ENCODE measurements around the gene QKI. TPM values are rescaled to one million over a fixed set of nuclear protein-coding genes. Genes with fewer than 3 reads are reported as not detected.

The QKI gene
- total and polyA plus RNA-seq, 8 donors, result 8.0 to 261 (median 32.2) TPM

DNA sequence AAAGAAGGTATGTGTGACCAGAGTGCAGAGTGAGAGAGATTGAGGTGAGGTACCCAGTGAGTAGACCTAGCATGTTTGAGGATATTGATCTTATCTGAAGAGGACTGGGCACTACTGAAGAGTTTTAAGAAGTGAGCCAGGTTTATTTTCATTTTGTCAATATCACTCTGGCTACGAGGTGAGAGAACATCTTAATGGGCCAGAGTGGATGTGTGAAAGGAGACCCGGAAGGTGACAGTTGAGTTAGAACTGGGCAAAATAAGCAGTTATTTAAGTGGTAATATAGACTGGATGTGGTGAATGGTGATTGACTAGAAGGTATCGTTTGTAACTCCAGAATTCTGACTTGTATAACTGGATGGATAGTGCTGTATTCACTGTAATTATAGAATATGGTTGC, 134.1 kb downstream of the QKI start:
- TF ChIP-seq POLR2A (IDR thresholded peaks at IDR 0.05) (no peak), POLR2AphosphoS5 (IDR thresholded peaks at IDR 0.05) (no peak), EP300 (IDR thresholded peaks at IDR 0.05) (no peak)
- TF ChIP-seq, protein P1, sequence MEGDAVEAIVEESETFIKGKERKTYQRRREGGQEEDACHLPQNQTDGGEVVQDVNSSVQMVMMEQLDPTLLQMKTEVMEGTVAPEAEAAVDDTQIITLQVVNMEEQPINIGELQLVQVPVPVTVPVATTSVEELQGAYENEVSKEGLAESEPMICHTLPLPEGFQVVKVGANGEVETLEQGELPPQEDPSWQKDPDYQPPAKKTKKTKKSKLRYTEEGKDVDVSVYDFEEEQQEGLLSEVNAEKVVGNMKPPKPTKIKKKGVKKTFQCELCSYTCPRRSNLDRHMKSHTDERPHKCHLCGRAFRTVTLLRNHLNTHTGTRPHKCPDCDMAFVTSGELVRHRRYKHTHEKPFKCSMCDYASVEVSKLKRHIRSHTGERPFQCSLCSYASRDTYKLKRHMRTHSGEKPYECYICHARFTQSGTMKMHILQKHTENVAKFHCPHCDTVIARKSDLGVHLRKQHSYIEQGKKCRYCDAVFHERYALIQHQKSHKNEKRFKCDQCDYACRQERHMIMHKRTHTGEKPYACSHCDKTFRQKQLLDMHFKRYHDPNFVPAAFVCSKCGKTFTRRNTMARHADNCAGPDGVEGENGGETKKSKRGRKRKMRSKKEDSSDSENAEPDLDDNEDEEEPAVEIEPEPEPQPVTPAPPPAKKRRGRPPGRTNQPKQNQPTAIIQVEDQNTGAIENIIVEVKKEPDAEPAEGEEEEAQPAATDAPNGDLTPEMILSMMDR (IDR thresholded peaks at IDR 0.05), result no peak
- Histone ChIP-seq H3K36me3 (peaks cover 0 to 3% (median 0%) of the 10 kb centered on the region in 4 donors), H3K27me3 (no peaks in the 10 kb centered on the region), H3K9me3 (no peaks in the 10 kb centered on the region), H3K4me3 (no peak overlapping the region), H3K4me1 (peaks cover 0 to 28% (median 7%) of the 10 kb centered on the region in 4 donors), H3K27ac (no peak overlapping the region)
- 80 to 100% (median 95%) methylated on average over 3 of the region's 3 CpGs for WGBS, 5 donors
- intact Hi-C loops (cut with DNase I; ENCODE audit: low total_unique reads), result no loop called here
- DNase-seq, result no peak

DNA sequence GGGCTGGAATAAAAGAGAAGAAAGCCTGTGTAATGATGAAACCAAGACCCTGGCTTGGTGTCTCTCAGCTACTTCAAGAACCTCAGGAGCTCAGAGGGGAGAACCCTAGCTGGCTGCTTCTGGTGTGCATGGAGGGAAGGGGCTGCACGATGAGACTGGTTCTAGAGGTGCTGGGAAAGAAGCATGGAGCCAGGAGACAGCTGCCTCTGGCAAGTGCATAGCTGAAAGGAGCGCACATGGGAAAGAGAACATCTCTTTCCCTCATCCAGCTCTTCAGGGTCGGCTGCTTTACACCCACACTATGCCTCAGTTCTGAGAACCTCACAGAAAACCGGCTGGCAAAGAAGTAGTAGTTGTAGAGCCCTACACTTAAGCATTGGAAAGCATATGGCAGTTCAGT, 139.5 kb downstream of the QKI start:
- 87 to 95% (median 87%) methylated on average over 4 of the region's 4 CpGs for WGBS, 5 donors
- H3K4me3 ChIP-seq, result no peak overlapping the region

DNA sequence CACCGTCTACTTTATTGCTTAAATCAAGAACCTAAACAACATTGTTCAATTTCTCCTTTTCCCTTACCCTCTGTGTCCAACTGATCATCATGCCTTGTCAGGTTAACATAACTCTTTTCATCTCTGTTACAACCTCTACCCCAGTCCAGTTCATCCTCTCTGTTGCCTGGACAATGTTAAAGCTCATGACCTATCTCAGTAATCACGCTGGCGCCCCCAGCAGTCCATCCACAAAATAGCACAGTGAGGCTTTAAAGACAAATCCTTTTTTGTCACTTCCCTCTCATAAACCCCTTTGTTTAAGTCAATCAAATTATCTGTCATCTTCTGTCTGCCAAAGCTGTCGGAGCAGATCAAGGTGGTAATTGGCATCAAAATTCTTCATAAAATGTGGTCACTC, 140.1 kb downstream of the QKI start:
- no peak for TF ChIP-seq EP300 (IDR thresholded peaks at IDR 0.05)
- no peak for TF ChIP-seq POLR2A (IDR thresholded peaks at IDR 0.05)
- TF ChIP-seq POLR2AphosphoS5 (IDR thresholded peaks at IDR 0.05), result no peak
- TF ChIP-seq, protein P1 (IDR thresholded peaks at IDR 0.05), result peak in 5 of 7 experiments; percentile 18 to 41 (median 26)
- peak; percentile 33 to 59 for DNase-seq
- Histone ChIP-seq H3K27ac (no peak overlapping the region), H3K4me1 (no peaks in the 10 kb centered on the region), H3K4me3 (no peak overlapping the region), H3K27me3 (no peaks in the 10 kb centered on the region), H3K36me3 (peaks cover 0 to 14% (median 9%) of the 10 kb centered on the region in 4 donors), H3K9me3 (no peaks in the 10 kb centered on the region)
- intact Hi-C loops (cut with DNase I; ENCODE audit: low total_unique reads), result no loop called here
- 76 to 86% (median 83%) methylated on average over 4 of the region's 4 CpGs for WGBS, 5 donors

More for the DNA sequence above, 139.5 kb downstream of the QKI start:
- H3K36me3 ChIP-seq, result peaks cover 0 to 14% (median 9%) of the 10 kb centered on the region in 4 donors
- intact Hi-C loops (cut with DNase I; ENCODE audit: low total_unique reads), result no loop called here
- H3K9me3 ChIP-seq, result no peaks in the 10 kb centered on the region
- H3K27me3 ChIP-seq, result no peaks in the 10 kb centered on the region
- no peak overlapping the region for H3K27ac ChIP-seq
- no peak for TF ChIP-seq POLR2A (IDR thresholded peaks at IDR 0.05)
- no peak for TF ChIP-seq EP300 (IDR thresholded peaks at IDR 0.05)
- TF ChIP-seq, protein P1 (IDR thresholded peaks at IDR 0.05), result no peak
- no peak for TF ChIP-seq POLR2AphosphoS5 (IDR thresholded peaks at IDR 0.05)
- no peak for DNase-seq
- peaks cover 0 to 6% (median 0%) of the 10 kb centered on the region in 4 donors for H3K4me1 ChIP-seq

DNA sequence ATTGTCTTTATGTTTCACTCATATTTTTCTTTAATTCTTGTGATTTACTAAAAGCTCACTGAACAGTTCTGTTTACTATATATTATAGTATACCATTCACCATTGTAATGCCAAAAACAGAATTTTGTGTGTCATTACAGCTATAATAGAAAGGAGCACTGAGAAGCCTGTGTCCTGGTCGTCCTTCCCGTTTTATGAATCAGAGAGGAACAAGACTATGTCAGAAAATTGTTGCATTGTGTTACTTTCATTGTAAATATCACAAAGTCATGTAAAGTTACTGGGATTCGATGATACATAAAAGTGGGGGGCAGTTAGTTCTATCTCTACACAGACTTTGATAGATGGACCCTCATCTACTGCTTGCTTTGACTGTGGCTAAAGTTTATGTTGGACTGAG, 145.1 kb downstream of the QKI start:
- intact Hi-C loops (cut with DNase I; ENCODE audit: low total_unique reads), result no loop called here
- no peak for TF ChIP-seq EP300 (IDR thresholded peaks at IDR 0.05)
- TF ChIP-seq POLR2A (IDR thresholded peaks at IDR 0.05), result no peak
- TF ChIP-seq, protein P1 (IDR thresholded peaks at IDR 0.05), result no peak
- no peak for TF ChIP-seq POLR2AphosphoS5 (IDR thresholded peaks at IDR 0.05)
- H3K9me3 ChIP-seq, result no peaks in the 10 kb centered on the region
- WGBS, 5 donors, result 59 to 80% (median 62%) methylated on average over 3 of the region's 3 CpGs
- H3K36me3 ChIP-seq, result peaks cover 6 to 33% (median 32%) of the 10 kb centered on the region in 4 donors
- no peak overlapping the region for H3K27ac ChIP-seq
- no peak overlapping the region for H3K4me3 ChIP-seq
- DNase-seq, result no peak
- H3K4me1 ChIP-seq, result peaks cover 0 to 7% (median 1%) of the 10 kb centered on the region in 4 donors
- H3K27me3 ChIP-seq, result no peaks in the 10 kb centered on the region
